Measurements from ENCODE around the gene ALDH4A1. TPM values are rescaled to one million over a fixed set of nuclear protein-coding genes. Genes with fewer than 3 reads are reported as not detected.
A peak's percentile ranks its signal among the peaks of the same experiment; 100 is the strongest.

ALDH4A1 gene
- total RNA-seq, 3 donors from 2014 or later, result 15.7 to 81.0 (median 23.7) TPM

DNA sequence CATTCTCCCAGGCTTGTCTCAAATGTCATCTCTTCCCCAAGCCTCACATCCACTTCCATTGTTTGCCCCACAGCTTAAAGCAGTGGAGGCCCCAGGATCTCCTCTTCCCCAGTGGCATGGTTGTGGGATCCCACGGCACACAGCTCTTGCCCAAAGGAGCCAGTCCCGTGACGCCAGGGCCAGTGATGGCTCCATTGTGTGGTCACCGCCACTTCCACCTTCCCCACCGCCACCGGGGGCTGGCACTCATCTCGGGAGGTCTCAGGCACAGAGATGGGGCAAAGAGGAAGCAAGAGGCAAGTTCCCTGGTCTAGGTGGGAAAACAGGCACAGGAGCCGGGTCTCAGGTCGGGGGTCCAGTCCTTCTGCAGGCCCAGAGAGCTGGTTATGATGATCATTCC, 22.9 kb upstream of the ALDH4A1 start:
- DNase-seq (ENCODE audit: low spot score in 2 of 2), result no peak
- no peak for TF ChIP-seq POLR2AphosphoS5 (IDR thresholded peaks at IDR 0.05)
- TF ChIP-seq, protein P1, sequence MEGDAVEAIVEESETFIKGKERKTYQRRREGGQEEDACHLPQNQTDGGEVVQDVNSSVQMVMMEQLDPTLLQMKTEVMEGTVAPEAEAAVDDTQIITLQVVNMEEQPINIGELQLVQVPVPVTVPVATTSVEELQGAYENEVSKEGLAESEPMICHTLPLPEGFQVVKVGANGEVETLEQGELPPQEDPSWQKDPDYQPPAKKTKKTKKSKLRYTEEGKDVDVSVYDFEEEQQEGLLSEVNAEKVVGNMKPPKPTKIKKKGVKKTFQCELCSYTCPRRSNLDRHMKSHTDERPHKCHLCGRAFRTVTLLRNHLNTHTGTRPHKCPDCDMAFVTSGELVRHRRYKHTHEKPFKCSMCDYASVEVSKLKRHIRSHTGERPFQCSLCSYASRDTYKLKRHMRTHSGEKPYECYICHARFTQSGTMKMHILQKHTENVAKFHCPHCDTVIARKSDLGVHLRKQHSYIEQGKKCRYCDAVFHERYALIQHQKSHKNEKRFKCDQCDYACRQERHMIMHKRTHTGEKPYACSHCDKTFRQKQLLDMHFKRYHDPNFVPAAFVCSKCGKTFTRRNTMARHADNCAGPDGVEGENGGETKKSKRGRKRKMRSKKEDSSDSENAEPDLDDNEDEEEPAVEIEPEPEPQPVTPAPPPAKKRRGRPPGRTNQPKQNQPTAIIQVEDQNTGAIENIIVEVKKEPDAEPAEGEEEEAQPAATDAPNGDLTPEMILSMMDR (IDR thresholded peaks at IDR 0.05), result no peak
- TF ChIP-seq POLR2A (IDR thresholded peaks at IDR 0.05), result no peak
- intact Hi-C loops (cut with DNase I; ENCODE audit: low total_unique reads), result loop anchor here (5.0 kb wide), 1 partner anchor 1243 kb away; no protein-coding TSS in a partner anchor
- Histone ChIP-seq H3K9me3 (no peaks in the 10 kb centered on the region), H3K4me1 (peaks cover 25 to 33% of the 10 kb centered on the region in 2 donors), H3K36me3 (no peaks in the 10 kb centered on the region), H3K27me3 (no peaks in the 10 kb centered on the region), H3K4me3 (no peak overlapping the region), H3K27ac (peak overlapping the region in 1 of 2 donors; percentile 81)

DNA sequence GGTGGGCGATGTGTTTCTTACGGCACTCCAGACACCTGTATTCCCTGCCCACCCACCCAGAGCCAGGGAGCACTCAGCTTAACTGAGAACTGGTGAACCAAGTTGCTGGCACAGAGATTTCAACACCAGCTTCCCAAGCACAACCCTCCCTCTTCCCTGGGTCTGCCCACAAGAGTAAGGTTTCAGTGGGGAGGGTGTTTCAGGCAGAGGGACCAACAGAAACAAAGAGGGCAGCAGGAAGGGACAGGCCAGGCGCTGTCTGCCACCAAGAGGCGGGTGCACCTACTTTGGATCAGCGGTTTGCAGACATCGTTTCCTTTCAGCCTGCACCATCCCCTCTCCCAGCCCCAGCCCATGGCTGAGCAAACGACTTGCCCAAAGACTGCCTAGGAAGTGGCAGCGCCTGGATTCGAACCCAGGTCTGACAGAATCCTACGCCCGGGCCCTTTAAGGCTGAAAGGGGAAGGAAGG, 21.9 kb upstream of the ALDH4A1 start:
- Histone ChIP-seq H3K36me3 (no peaks in the 10 kb centered on the region), H3K4me3 (peak overlapping the region in 1 of 3 donors; percentile 38), H3K27ac (peak overlapping the region; percentile 81 to 82), H3K9me3 (no peaks in the 10 kb centered on the region), H3K27me3 (no peaks in the 10 kb centered on the region), H3K4me1 (peaks cover 25 to 33% of the 10 kb centered on the region in 2 donors)
- DNase-seq (ENCODE audit: low spot score in 2 of 2), result no peak
- TF ChIP-seq POLR2A (IDR thresholded peaks at IDR 0.05) (no peak), POLR2AphosphoS5 (IDR thresholded peaks at IDR 0.05) (no peak)
- TF ChIP-seq, protein P1 (IDR thresholded peaks at IDR 0.05), result no peak
- intact Hi-C loops (cut with DNase I; ENCODE audit: low total_unique reads), result no loop called here

DNA sequence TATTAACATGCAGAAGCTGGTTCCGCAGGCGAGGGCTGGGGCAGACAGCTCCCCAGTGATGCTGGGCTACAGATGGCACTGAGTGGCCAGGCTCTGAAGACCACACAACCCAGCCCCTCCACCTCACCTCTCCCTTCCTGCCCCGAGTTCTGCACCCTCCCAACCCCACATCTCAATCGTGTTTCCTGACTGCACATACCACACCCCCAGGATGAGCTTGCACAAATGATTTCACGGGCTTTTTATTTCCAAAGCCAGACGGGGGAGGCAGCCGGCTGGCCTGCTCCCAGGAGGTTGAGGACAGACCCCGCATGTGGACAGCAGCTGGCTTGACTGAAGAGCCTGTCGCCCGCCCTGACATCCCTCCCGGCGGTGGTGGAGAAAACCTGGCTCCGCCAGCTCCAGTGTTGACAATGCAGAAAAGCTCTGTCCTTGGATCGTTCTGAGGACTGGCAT, 21.4 kb upstream of the ALDH4A1 start:
- intact Hi-C loops (cut with DNase I; ENCODE audit: low total_unique reads), result no loop called here
- Histone ChIP-seq H3K4me1 (peaks cover 25 to 32% of the 10 kb centered on the region in 2 donors), H3K36me3 (no peaks in the 10 kb centered on the region), H3K27me3 (no peaks in the 10 kb centered on the region), H3K9me3 (no peaks in the 10 kb centered on the region), H3K4me3 (peak overlapping the region in 1 of 3 donors; percentile 38), H3K27ac (peak overlapping the region; percentile 81 to 82)
- no peak for TF ChIP-seq POLR2A (IDR thresholded peaks at IDR 0.05)
- TF ChIP-seq POLR2AphosphoS5 (IDR thresholded peaks at IDR 0.05), result no peak
- TF ChIP-seq, protein P1 (IDR thresholded peaks at IDR 0.05), result no peak
- DNase-seq (ENCODE audit: low spot score in 2 of 2), result no peak

DNA sequence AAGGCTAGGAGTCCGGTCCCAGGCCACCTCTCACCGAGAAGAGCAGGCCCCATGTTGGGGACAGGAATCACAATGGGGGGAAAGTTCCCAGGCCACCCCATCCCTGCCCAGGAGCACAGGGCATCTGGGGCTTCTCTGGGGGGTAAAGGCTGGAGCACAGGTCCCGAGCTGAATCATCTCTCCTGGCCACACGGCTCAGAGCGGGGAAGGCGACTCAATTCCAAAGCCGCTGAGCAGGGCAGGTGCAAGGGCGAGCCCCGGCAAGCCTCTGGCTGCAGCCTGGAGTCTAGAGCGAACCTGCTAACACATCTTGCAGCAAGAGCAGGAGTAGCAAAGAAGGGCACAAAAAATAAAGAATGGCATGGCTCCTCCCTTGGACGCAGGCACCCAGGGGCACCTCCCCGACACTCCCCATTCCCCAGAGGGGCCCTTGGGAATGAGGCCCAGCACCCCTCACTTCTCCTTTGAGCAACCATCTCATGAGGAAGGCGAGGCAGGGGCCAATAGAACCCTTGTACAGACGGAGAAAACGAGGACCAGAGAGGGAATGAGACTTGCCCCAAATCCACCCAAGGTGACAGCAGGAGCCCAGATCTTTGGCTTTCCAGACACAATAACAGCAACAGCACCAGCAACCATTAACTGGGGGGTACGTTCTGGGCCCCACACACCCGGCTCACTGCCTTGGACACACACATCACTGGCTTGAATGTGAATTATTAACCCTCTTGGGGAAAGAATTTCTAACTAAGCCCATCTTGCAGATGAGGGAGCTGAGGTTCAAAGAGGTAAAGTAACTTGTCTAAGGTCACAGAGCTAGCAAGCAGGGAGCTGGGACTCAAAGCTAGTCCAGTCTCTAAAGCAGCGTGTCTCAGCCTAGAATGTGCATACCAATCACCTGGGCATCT, 20.7 kb upstream of the ALDH4A1 start:
- Histone ChIP-seq H3K9me3 (no peaks in the 10 kb centered on the region), H3K4me3 (peak overlapping the region in 1 of 3 donors; percentile 38), H3K27me3 (no peaks in the 10 kb centered on the region), H3K36me3 (no peaks in the 10 kb centered on the region), H3K27ac (peak overlapping the region; percentile 81 to 82), H3K4me1 (peaks cover 25 to 27% of the 10 kb centered on the region in 2 donors)
- intact Hi-C loops (cut with DNase I; ENCODE audit: low total_unique reads), result no loop called here
- no peak for DNase-seq (ENCODE audit: low spot score in 2 of 2)
- TF ChIP-seq POLR2AphosphoS5 (IDR thresholded peaks at IDR 0.05), result no peak
- TF ChIP-seq, protein P1 (IDR thresholded peaks at IDR 0.05), result no peak
- no peak for TF ChIP-seq POLR2A (IDR thresholded peaks at IDR 0.05)

DNA sequence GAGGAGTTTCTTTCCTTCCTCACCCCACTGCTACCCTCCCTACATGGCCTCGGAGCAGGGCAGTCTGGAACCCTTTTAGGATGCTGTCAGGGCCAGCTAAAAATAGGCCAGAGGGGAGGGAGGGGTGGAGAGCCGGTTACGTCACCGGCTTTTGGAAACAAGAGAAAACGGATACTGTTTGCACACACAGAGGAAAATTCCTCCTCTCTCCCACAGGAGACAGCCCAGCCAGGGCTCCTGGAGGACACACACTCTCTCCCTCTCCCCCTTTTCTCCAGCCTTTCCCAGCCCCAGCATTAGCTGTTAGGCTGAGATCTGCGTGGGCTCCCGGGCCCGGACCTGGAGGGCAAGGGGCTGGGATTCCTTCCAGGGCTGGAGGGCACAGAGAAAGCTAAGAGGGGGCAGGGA, 20.0 kb upstream of the ALDH4A1 start:
- TF ChIP-seq, protein P1 (IDR thresholded peaks at IDR 0.05), result peak; percentile 22 to 33 (median 31)
- no peak for TF ChIP-seq POLR2A (IDR thresholded peaks at IDR 0.05)
- TF ChIP-seq POLR2AphosphoS5 (IDR thresholded peaks at IDR 0.05), result peak in 2 of 3 donors; percentile 22 to 49
- intact Hi-C loops (cut with DNase I; ENCODE audit: low total_unique reads), result no loop called here
- peak overlapping the region; percentile 81 to 82 for H3K27ac ChIP-seq
- no peaks in the 10 kb centered on the region for H3K27me3 ChIP-seq
- H3K9me3 ChIP-seq, result no peaks in the 10 kb centered on the region
- DNase-seq (ENCODE audit: low spot score in 2 of 2), result peak; percentile 63 to 78
- peak overlapping the region in 1 of 3 donors; percentile 38 for H3K4me3 ChIP-seq
- H3K4me1 ChIP-seq, result peaks cover 20 to 22% of the 10 kb centered on the region in 2 donors
- no peaks in the 10 kb centered on the region for H3K36me3 ChIP-seq
